Effector CD8-positive, alpha-beta T cell (primary cell): Measurements from ENCODE around the gene CTBP2.

Source experiments
- DNase-seq: peaks from one replicate; lab custom pipeline; 2025; lab: John Stamatoyannopoulos, UW

CTBP2 gene

GRCh38 chr10:124977161-124977560, 183.2 kb downstream of the CTBP2 start:
- DNase-seq, result no peak

- DNase-seq, result no peak
These were observed 184.3 kb downstream of the CTBP2 start for GRCh38 chr10:124975977-124976514.

GRCh38 chr10:124974131-124974530, 186.2 kb downstream of the CTBP2 start:
- no peak for DNase-seq

GRCh38 chr10:124972637-124973036, 187.7 kb downstream of the CTBP2 start:
- DNase-seq, result no peak

GRCh38 chr10:124971276-124971675, 189.1 kb downstream of the CTBP2 start:
- DNase-seq, result no peak

- DNase-seq, result no peak
These were observed 193.1 kb downstream of the CTBP2 start for GRCh38 chr10:124967255-124967654.

- DNase-seq, result no peak
These were observed 194.4 kb downstream of the CTBP2 start for GRCh38 chr10:124966008-124966407.

- DNase-seq, result no peak
These were observed 196.3 kb downstream of the CTBP2 start for GRCh38 chr10:124963866-124964720.

- DNase-seq, result no peak
These were observed 197.9 kb downstream of the CTBP2 start for GRCh38 chr10:124962421-124962820.

- DNase-seq, result no peak
These were observed 199.2 kb downstream of the CTBP2 start for GRCh38 chr10:124961248-124961570.

- DNase-seq, result no peak
These were observed 200.8 kb downstream of the CTBP2 start for GRCh38 chr10:124959564-124959963.

GRCh38 chr10:124957404-124957947, 202.9 kb downstream of the CTBP2 start:
- DNase-seq, result no peak

- no peak for DNase-seq
These were observed 203.6 kb downstream of the CTBP2 start for GRCh38 chr10:124956764-124957163.

- no peak for DNase-seq
These were observed 204.5 kb downstream of the CTBP2 start for GRCh38 chr10:124955868-124956267.

- no peak for DNase-seq
These were observed 205.1 kb downstream of the CTBP2 start for GRCh38 chr10:124955243-124955642.

- DNase-seq, result no peak
These were observed 206.9 kb downstream of the CTBP2 start for GRCh38 chr10:124953421-124953820.

GRCh38 chr10:124952123-124952522, 208.2 kb downstream of the CTBP2 start:
- no peak for DNase-seq

- no peak for DNase-seq
These were observed 210.8 kb downstream of the CTBP2 start for GRCh38 chr10:124949543-124949942.

GRCh38 chr10:124946945-124947344, 213.4 kb downstream of the CTBP2 start:
- no peak for DNase-seq

GRCh38 chr10:124944982-124945381, 215.4 kb downstream of the CTBP2 start:
- DNase-seq, result no peak

- DNase-seq, result no peak
These were observed 216.9 kb downstream of the CTBP2 start for GRCh38 chr10:124943301-124944092.

- no peak for DNase-seq
These were observed 217.8 kb downstream of the CTBP2 start for GRCh38 chr10:124942317-124943169.
